ENCODE data around the gene NEK4. TPM values are rescaled to one million over a fixed set of nuclear protein-coding genes. Genes with fewer than 3 reads are reported as not detected.

NEK4 gene
- polyA plus RNA-seq, 3 donors = 24.2 to 35.7 (median 29.2) TPM

GRCh38 chr3:52795298-52795900 lies 24.7 kb upstream of the NEK4 start:
- DNase-seq = no peak

- no peak for DNase-seq
Measured at GRCh38 chr3:52794612-52795099, 23.9 kb upstream of the NEK4 start, which contains the start of gene ITIH3. ITIH3 (plus strand) TSS chr3:52794796; CDS start chr3:52794804, 8 bp downstream.

- no peak for DNase-seq
Measured at GRCh38 chr3:52793702-52794611, 23.2 kb upstream of the NEK4 start.

GRCh38 chr3:52792961-52793695 lies 22.4 kb upstream of the NEK4 start:
- DNase-seq = no peak

GRCh38 chr3:52792413-52792812 lies 21.7 kb upstream of the NEK4 start:
- DNase-seq = no peak

GRCh38 chr3:52791928-52792327 lies 21.2 kb upstream of the NEK4 start:
- DNase-seq = no peak

GRCh38 chr3:52791366-52791765 lies 20.6 kb upstream of the NEK4 start:
- no peak for DNase-seq

GRCh38 chr3:52790741-52791140 lies 20.0 kb upstream of the NEK4 start:
- no peak for DNase-seq

GRCh38 chr3:52790337-52790736 lies 19.6 kb upstream of the NEK4 start:
- no peak for DNase-seq

GRCh38 chr3:52789746-52790040 lies 19.0 kb upstream of the NEK4 start:
- DNase-seq = no peak

GRCh38 chr3:52788890-52789745 lies 18.4 kb upstream of the NEK4 start:
- no peak for DNase-seq

GRCh38 chr3:52787672-52788625 lies 17.2 kb upstream of the NEK4 start:
- no peak for DNase-seq

GRCh38 chr3:52787246-52787645 lies 16.5 kb upstream of the NEK4 start:
- no peak for DNase-seq

- no peak for DNase-seq
Measured at GRCh38 chr3:52786330-52787215, 15.8 kb upstream of the NEK4 start.

- no peak for DNase-seq
Measured at GRCh38 chr3:52784931-52785590, 14.3 kb upstream of the NEK4 start.

GRCh38 chr3:52784021-52784621 lies 13.4 kb upstream of the NEK4 start:
- DNase-seq = no peak

- no peak for DNase-seq
Measured at GRCh38 chr3:52783211-52783555, 12.4 kb upstream of the NEK4 start.

GRCh38 chr3:52782412-52783210 lies 11.9 kb upstream of the NEK4 start:
- no peak for DNase-seq

Data from renal pelvis (tissue), 4 donors.